Left hindlimb (tissue), 1 donor: Measurements from ENCODE around the gene NFYA.

Experiments used
- DNase-seq: peaks from one replicate; pipeline ENCODE4 v3.0.0-alpha.2; 2018

Gene NFYA

DNA sequence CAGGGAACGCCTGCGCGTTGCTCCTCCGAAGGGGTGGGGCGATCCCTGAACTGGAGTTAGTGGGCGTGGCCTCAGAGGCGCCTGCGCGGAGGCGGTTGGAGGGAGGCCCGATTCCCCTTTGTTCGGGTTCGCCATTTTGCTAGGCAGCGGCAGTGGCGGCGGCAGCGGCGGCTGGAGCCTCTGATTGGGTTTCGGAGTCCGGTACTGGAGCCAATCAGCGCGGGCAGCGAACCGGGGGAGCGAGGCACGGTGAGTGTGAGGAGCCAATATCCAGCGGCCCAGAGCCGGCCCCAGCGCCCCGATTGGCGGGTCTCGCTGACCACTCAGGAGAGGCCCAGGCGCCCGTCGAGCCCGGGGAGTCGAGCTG lies at the start of gene NFYA:
NFYA (plus strand) TSS at position 139 of the 367 bp plus-strand sequence. CDS start 6,116 bp downstream, outside the sequence.
- DNase-seq = peak; percentile 100

GRCh38 chr6:41023114-41023513 lies 49.7 kb upstream of the NFYA start:
- no peak for DNase-seq

- DNase-seq = no peak
These were observed 46.7 kb upstream of the NFYA start for GRCh38 chr6:41025966-41026530.

- no peak for DNase-seq
These were observed 45.5 kb upstream of the NFYA start for GRCh38 chr6:41027241-41027640.

DNA sequence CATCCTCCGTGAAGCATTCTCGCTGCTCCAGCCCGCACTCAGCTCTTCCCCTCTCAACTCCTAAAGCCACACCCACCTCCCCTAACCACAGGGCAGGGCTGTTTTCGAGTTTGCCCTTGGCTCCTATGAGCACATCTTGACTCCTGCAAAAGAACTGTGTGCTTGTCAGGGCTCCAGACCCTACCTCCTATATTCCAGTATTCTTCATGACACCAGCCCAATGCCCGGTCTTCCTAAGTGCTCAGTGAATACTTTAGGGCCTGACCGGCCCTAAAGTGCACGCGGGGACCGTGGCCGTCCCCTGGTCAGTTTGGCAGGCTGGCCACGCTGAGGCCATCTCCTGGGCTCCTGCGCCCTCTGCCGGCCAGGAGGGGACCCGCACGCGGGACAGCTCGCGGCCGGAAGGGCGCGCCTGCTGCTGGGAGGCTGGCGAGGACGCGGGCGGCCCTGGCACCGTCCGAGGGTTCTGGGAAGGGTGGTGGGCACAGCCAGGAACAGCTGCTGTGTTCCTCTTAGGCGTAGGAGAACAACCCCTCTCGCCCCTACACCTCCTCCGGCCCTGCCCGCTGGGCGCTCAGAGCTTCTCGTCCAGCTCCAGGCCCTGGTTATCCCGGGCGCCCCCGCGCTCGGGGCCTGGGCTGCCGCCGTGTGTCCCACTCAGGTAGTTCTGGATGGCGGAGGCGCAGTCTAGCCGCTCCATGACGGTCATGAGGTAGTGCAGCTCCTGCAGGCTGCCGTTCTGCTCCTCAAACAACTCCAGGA lies 44.8 kb upstream of the NFYA start:
- peak; percentile 89 for DNase-seq

GRCh38 chr6:41028561-41029412 lies 44.0 kb upstream of the NFYA start:
- peak; percentile 40 for DNase-seq

GRCh38 chr6:41032830-41033229 lies 39.9 kb upstream of the NFYA start:
- no peak for DNase-seq

DNA sequence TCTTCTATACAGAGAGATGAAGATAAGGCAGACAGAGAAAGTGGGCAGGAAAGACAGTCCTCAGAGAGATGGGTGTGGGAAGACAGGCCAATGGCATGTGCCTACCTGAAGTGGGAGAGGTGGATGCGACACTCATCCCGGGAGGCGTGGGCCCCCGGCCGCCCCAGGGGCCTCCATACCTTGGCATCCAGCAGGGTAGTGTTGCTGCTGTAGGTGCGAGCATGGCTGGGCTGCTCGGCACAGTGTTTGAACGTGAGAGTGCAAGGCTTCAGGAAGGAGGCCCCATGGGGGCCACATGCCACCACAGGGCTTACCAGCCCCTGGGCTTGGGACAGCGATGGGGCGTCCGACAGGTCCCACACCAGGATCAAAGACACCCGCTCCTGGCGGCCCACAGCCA lies 39.0 kb upstream of the NFYA start:
- DNase-seq = no peak

DNA sequence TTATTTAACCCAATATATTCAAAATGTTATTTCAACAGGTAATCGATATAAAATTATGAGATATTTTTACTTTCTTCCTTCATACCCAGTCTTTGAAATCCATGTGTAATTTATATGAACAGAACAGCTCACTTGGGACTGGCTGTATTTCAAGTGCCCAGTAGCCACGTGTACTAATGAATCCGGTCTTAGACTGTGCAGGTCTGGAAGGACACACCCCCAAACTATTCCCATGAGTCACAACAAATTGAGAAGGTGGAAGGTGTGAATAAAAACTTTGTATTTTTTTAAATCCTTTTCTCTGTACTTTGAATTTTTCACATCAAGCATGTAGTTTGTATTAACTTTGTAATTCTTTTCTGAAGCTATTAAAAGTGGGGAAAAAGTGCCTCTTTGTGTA lies 36.6 kb upstream of the NFYA start:
- peak; percentile 8 for DNase-seq

- peak; percentile 14 for DNase-seq
These were observed 36.2 kb upstream of the NFYA start for GRCh38 chr6:41036601-41037000.

DNA sequence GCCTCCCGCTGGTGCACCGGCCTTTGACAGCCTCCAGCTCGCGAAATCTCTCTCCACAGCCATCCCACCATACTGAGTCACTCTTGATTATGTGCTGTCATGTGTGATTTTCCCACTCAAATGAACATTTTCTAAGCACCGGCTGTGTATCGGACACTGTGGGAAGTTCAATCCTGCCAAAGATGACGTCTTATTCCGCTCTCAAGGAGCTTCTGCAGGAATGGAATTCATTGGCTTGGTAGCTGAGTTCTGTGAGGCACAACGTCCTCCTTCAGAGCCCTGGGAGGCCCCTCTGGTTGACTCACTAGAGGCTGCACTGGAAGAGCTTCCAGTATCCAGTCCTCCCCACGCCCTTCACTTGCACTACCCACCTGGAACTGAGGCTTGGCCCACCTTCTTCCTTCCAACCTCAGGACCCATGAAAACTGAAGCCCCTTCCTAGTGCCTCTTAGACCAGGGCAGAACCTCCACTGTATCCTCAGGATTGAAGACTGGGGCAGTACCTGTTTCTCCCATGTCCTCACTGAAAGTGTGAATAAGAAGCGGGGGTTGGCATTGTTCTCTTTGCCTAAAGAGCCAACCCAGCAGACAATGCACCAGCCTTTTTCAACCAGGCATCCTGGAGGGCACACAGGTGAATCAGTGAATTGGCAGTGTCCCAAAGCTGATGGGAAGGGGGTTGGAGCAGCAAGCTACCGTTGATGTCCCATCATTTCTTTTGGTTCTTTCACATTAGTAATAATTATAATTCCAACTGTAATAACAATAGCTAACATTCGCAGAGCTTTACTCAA lies 35.5 kb upstream of the NFYA start:
- peak; percentile 21 for DNase-seq

- no peak for DNase-seq
These were observed 34.6 kb upstream of the NFYA start for GRCh38 chr6:41038205-41038604.

DNA sequence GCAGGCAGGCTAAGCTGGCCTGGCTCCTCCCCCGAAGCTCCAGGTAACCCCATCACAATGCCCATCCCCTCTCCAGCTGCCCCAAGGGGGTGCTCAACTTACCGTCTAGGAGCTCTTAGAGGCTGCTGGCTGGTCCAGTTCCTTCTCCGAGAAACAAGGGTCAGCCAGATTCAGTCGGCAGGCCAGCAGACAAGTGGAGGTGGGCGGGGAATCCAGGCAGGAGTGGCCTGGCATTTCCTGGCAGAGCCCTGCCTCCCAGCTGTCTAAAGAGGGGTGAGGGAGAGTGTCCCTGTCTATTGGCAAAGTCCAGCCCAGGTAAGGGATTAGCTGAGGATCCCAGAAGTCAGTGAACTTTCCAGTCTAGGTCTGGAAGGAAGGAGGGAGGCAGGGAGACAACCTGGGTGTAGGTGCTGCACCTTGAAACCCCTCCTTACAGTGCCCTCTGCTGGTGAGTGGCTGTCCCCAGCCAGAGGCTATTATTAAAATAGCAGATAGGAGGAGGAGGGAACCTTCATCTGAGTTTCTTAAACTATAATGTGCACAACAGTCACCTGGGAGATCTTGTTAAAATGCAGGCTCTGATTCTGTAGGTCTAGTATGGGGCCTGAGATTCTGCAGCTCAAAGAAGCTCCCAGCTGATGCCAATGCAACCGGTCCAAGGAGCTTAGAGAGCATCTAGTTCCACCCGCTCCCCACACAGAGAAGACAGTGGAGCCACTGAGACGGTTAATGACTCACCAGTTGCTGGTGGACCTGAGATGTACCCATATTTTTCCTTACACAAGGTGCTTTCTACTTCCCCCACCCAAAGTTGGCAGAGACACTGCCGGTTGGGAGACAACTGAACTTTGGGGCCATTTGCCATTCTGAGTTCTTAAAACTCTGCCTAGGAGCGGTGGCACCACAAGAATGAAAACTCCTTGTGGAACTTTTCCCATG lies 33.4 kb upstream of the NFYA start, which contains the start of gene UNC5CL:
UNC5CL (minus strand) TSS at position 162 of the 939 bp plus-strand sequence. CDS start 4,147 bp downstream, outside the sequence.
- DNase-seq = no peak

DNA sequence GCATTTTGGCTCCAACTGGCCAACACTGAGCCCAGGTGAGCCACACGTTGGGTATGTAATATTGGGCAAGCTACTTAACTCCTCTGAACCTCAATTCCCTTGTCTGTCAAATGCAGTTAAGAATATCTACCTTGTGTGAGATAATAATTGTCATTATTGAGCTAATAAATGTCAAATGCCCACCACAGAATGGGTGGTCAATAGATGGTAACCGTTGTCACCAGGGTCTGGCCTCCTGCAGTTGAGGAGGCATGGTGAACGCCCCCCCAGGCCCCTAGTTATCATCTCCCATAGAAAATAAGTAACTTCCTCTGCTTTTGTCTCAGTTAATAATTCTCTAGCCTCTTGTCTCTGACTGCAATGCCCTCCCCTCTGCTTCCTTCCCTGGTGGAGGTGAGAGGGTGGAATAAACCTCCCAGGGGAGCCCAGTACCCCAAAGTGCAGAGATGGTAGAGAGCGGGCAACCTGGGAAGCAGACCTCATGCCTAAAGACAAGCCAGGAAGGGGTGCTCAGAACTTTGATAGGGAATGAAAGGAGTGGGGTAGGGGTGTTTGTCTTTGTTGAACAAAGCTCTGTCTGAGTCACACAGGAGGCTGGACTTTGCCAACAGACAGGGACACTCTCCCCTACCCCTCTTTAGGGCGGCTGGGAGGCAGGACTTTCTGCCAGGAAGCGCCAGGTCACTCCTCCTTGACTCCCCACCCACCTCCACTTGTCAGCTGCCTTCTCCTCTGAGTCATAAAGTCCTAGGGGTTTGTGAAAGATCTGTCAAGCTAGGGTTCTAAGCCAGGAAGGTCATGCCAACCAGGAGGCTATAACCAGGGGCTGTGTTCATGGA lies 32.5 kb upstream of the NFYA start:
- DNase-seq = peak; percentile 11

GRCh38 chr6:41040940-41041536 lies 31.7 kb upstream of the NFYA start:
- DNase-seq = peak; percentile 29

DNA sequence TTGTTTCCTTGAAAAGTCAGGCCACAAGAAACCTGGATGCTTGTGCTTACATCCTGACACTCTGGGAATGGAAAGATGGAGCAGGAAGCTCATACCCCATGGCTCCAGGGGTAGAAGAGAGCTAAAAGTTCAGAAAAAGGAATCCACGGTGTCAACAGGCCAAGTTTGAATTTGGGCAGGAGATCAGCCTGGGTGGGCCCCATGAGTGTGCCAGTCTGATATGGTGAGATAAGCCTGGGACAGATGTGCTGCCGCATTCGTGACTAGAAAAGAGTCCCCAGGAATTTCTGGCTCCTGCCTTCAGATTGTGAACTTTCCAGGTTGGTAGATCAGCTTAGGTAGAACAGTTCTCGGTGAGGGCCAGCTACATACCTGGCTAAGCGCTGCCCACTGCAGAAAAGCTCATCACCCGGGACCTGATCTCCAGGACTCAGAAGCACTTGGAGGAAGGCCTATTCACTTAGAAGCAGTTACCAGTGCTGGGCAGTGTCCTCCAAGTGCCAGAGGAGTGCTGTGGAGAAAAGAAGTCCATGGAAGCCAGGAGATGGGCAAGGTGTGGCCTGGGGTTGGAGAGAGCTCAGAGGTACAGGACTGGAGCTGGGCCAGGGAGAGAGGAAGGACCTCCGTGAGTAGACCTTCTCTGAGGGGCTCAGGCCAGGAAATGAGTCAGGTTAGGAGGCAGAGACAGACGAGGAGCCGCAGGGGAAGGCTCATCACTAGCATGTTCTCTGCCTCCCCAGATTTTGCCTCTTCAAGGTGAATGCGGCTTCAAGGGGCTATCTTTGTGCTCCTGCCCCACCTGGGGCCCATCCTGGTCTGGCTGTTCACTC lies 30.3 kb upstream of the NFYA start, which contains the start of gene TSPO2:
TSPO2 (plus strand) TSS at position 242 of the 830 bp plus-strand sequence; CDS start at position 761, 519 bp downstream.
- peak; percentile 16 for DNase-seq

- peak; percentile 13 for DNase-seq
These were observed 29.6 kb upstream of the NFYA start for GRCh38 chr6:41043151-41043550.

DNA sequence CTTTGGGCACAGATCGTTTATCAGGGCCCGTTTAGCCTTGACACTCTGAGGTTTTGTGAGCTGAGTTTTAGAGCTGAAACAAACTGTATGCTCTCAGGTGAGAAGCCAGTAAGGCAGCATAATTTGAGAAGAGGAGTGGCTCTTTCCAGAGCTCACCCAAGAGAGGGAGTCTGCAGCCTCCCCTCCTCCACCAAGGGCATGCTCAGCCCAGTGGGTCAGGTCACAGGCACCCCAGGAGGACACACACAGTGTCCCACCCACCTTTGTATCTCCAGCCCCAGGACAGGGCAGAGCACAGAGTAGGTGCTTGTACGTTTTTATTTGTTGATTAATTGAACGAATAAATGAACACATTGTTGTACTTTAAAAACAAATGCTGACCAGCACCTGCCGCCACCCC lies 27.1 kb upstream of the NFYA start:
- DNase-seq = no peak

- DNase-seq = no peak
These were observed 26.7 kb upstream of the NFYA start for GRCh38 chr6:41046084-41046483.
